ENCODE measurements around the gene HTRA2. TPM values are rescaled to one million over a fixed set of nuclear protein-coding genes. Genes with fewer than 3 reads are reported as not detected.

Gene HTRA2
- total and polyA plus RNA-seq, 4 donors, result 13.3 to 81.8 (median 18.5) TPM

DNA sequence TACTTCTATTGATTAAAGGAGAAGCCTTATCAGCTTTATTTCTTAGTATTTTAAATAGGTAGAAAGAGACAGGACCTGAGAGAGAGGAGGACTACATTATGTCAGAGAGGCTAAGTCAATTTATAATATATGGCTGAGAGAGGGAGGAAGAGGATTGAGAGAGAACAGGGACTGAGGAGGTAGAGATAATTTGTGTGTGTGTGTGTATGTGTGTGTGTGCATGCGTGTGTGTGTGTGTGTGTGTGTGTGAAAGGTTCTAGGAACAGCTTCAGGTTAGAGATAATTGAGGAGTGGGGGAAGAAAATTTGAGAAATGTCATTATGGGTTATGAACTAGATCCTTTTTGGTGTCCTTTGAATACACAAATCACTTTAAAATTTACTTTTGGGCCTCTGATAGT lies 40.0 kb downstream of the HTRA2 start:
- no peak overlapping the region for H3K4me3 ChIP-seq (ENCODE audit: low read depth in 1 of 3, low read length in 3 of 3)
- H3K36me3 ChIP-seq (ENCODE audit: control insufficient read depth in 4 of 4, insufficient read depth in 3 of 4, low read depth in 1 of 4, low read length in 3 of 4), result no peaks in the 10 kb centered on the region
- 94% methylated on average over 1 of the region's 1 CpG for WGBS
- no peaks in the 10 kb centered on the region for H3K9me3 ChIP-seq (ENCODE audit: control insufficient read depth in 4 of 4, low read length in 3 of 4)
- TF ChIP-seq, protein P1, sequence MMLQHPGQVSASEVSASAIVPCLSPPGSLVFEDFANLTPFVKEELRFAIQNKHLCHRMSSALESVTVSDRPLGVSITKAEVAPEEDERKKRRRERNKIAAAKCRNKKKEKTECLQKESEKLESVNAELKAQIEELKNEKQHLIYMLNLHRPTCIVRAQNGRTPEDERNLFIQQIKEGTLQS (IDR thresholded peaks at IDR 0.05), result no peak
- no peak for DNase-seq (ENCODE audit: low spot score)
- no peak overlapping the region for H3K27ac ChIP-seq (ENCODE audit: low read depth in 1 of 2, low read length in 2 of 2)
- no peak overlapping the region for H3K9ac ChIP-seq (ENCODE audit: low read depth in 1 of 2, low read length in 2 of 2)
- H3K4me1 ChIP-seq (ENCODE audit: control insufficient read depth in 4 of 4, insufficient read depth in 4 of 4, low read length in 3 of 4), result no peaks in the 10 kb centered on the region
- H3K27me3 ChIP-seq (ENCODE audit: control insufficient read depth in 4 of 4, insufficient read depth in 4 of 4, low read length in 3 of 4), result no peaks in the 10 kb centered on the region

DNA sequence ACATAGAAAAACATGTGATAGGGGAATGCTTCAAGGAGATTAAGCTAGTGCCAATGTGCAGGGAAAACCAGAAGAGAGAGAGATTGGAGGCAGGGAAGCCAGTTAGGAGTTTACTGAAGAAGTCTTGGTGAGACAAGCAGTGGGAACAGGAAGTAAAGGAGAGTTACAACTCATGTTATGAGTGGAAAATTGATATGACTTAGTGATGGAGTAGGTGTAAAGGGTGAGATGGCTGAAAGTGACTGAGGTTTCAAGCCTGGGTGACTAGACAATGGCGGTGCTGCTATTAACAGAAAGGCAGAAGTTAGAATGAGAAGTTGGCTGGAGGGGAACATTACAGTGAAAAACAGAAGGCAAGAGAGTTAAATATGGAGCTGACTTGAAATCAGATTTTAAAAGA lies 41.3 kb downstream of the HTRA2 start:
- no peaks in the 10 kb centered on the region for H3K36me3 ChIP-seq (ENCODE audit: control insufficient read depth in 4 of 4, insufficient read depth in 3 of 4, low read depth in 1 of 4, low read length in 3 of 4)
- DNase-seq (ENCODE audit: low spot score), result no peak
- no peaks in the 10 kb centered on the region for H3K4me1 ChIP-seq (ENCODE audit: control insufficient read depth in 4 of 4, insufficient read depth in 4 of 4, low read length in 3 of 4)
- H3K9ac ChIP-seq (ENCODE audit: low read depth in 1 of 2, low read length in 2 of 2), result no peak overlapping the region
- H3K27me3 ChIP-seq (ENCODE audit: control insufficient read depth in 4 of 4, insufficient read depth in 4 of 4, low read length in 3 of 4), result peaks cover 0 to under 1% (median 0%) of the 10 kb centered on the region in 4 donors
- no peaks in the 10 kb centered on the region for H3K9me3 ChIP-seq (ENCODE audit: control insufficient read depth in 4 of 4, low read length in 3 of 4)
- no peak overlapping the region for H3K4me3 ChIP-seq (ENCODE audit: low read depth in 1 of 3, low read length in 3 of 3)
- WGBS, result 87% methylated on average over 1 of the region's 1 CpG
- H3K27ac ChIP-seq (ENCODE audit: low read depth in 1 of 2, low read length in 2 of 2), result no peak overlapping the region
- TF ChIP-seq GABPA (IDR thresholded peaks at IDR 0.05 in 1 of 2, conservative IDR thresholded peaks at IDR 0.05 in 1 of 2) (no peak), JUND (IDR thresholded peaks at IDR 0.05) (no peak), SP1 (IDR thresholded peaks at IDR 0.05) (no peak), HNF4A (conservative IDR thresholded peaks at IDR 0.05) (no peak), RXRA (IDR thresholded peaks at IDR 0.05) (no peak), RAD21 (IDR thresholded peaks at IDR 0.05) (no peak), YY1 (IDR thresholded peaks at IDR 0.05) (no peak), TAF1 (conservative IDR thresholded peaks at IDR 0.05) (no peak), FOXA1 (IDR thresholded peaks at IDR 0.05) (no peak), EGR1 (IDR thresholded peaks at IDR 0.05; ENCODE audit: low read depth in 2 of 2) (no peak)
- TF ChIP-seq, protein P2, sequence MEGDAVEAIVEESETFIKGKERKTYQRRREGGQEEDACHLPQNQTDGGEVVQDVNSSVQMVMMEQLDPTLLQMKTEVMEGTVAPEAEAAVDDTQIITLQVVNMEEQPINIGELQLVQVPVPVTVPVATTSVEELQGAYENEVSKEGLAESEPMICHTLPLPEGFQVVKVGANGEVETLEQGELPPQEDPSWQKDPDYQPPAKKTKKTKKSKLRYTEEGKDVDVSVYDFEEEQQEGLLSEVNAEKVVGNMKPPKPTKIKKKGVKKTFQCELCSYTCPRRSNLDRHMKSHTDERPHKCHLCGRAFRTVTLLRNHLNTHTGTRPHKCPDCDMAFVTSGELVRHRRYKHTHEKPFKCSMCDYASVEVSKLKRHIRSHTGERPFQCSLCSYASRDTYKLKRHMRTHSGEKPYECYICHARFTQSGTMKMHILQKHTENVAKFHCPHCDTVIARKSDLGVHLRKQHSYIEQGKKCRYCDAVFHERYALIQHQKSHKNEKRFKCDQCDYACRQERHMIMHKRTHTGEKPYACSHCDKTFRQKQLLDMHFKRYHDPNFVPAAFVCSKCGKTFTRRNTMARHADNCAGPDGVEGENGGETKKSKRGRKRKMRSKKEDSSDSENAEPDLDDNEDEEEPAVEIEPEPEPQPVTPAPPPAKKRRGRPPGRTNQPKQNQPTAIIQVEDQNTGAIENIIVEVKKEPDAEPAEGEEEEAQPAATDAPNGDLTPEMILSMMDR (IDR thresholded peaks at IDR 0.05; ENCODE audit: low read depth, low read length, missing input control), result no peak
- TF ChIP-seq, protein P3, sequence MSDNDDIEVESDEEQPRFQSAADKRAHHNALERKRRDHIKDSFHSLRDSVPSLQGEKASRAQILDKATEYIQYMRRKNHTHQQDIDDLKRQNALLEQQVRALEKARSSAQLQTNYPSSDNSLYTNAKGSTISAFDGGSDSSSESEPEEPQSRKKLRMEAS (IDR thresholded peaks at IDR 0.05), result no peak
- TF ChIP-seq, protein P4, sequence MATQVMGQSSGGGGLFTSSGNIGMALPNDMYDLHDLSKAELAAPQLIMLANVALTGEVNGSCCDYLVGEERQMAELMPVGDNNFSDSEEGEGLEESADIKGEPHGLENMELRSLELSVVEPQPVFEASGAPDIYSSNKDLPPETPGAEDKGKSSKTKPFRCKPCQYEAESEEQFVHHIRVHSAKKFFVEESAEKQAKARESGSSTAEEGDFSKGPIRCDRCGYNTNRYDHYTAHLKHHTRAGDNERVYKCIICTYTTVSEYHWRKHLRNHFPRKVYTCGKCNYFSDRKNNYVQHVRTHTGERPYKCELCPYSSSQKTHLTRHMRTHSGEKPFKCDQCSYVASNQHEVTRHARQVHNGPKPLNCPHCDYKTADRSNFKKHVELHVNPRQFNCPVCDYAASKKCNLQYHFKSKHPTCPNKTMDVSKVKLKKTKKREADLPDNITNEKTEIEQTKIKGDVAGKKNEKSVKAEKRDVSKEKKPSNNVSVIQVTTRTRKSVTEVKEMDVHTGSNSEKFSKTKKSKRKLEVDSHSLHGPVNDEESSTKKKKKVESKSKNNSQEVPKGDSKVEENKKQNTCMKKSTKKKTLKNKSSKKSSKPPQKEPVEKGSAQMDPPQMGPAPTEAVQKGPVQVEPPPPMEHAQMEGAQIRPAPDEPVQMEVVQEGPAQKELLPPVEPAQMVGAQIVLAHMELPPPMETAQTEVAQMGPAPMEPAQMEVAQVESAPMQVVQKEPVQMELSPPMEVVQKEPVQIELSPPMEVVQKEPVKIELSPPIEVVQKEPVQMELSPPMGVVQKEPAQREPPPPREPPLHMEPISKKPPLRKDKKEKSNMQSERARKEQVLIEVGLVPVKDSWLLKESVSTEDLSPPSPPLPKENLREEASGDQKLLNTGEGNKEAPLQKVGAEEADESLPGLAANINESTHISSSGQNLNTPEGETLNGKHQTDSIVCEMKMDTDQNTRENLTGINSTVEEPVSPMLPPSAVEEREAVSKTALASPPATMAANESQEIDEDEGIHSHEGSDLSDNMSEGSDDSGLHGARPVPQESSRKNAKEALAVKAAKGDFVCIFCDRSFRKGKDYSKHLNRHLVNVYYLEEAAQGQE (IDR thresholded peaks at IDR 0.05), result no peak
- TF ChIP-seq, protein P1 (IDR thresholded peaks at IDR 0.05), result no peak
- TF ChIP-seq, protein P5, sequence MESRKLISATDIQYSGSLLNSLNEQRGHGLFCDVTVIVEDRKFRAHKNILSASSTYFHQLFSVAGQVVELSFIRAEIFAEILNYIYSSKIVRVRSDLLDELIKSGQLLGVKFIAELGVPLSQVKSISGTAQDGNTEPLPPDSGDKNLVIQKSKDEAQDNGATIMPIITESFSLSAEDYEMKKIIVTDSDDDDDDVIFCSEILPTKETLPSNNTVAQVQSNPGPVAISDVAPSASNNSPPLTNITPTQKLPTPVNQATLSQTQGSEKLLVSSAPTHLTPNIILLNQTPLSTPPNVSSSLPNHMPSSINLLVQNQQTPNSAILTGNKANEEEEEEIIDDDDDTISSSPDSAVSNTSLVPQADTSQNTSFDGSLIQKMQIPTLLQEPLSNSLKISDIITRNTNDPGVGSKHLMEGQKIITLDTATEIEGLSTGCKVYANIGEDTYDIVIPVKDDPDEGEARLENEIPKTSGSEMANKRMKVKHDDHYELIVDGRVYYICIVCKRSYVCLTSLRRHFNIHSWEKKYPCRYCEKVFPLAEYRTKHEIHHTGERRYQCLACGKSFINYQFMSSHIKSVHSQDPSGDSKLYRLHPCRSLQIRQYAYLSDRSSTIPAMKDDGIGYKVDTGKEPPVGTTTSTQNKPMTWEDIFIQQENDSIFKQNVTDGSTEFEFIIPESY (IDR thresholded peaks at IDR 0.05), result no peak

Measured in liver (tissue), 9 donors.